ENCODE data around the gene HDAC4.

DNA sequence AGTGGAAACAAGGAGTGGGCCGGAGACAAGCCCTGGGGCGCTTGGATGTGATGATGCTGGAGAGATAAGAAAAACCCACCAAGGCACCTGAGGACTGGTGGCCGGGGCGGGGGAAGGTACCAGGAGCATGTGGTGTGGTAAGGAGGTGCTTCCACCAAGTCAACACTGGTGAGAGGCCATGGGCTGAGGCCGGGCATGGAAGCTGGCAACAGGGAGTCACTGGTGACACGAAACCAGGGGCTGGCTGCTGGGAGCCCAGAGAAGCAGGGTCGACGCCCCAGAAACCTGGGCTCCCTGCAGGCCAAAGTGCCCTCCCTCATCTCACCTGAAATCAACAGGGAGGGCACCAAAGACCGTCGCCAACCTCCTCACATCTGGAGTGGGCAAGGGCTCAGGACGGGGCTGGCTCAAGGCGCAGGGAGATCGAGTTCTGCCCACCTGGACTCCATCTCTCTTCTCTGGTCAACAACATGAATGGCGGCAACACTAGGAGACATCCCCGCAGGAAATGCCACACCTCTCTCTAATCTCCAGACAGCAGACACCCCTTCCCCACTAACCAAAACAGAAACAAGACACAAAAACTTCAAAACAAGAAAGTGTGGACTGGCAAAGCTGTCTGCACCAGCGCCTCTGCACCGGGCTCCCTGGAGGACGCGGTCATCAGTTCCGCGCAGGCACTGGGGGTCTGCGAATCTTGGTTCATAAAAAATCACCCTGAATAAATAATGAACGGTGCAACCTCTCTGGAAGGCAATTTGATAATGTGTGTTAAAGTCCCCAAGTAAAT, 185.5 kb downstream of the HDAC4 start:
- TF ChIP-seq, protein P1, sequence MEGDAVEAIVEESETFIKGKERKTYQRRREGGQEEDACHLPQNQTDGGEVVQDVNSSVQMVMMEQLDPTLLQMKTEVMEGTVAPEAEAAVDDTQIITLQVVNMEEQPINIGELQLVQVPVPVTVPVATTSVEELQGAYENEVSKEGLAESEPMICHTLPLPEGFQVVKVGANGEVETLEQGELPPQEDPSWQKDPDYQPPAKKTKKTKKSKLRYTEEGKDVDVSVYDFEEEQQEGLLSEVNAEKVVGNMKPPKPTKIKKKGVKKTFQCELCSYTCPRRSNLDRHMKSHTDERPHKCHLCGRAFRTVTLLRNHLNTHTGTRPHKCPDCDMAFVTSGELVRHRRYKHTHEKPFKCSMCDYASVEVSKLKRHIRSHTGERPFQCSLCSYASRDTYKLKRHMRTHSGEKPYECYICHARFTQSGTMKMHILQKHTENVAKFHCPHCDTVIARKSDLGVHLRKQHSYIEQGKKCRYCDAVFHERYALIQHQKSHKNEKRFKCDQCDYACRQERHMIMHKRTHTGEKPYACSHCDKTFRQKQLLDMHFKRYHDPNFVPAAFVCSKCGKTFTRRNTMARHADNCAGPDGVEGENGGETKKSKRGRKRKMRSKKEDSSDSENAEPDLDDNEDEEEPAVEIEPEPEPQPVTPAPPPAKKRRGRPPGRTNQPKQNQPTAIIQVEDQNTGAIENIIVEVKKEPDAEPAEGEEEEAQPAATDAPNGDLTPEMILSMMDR (IDR thresholded peaks at IDR 0.05; ENCODE audit: low read length), result no peak
- no peak for TF ChIP-seq EZH2 (IDR thresholded peaks at IDR 0.05; ENCODE audit: borderline replicate concordance, low read length)
